D341Med (cell line): ENCODE measurements around the gene TIMP3.
A peak's percentile ranks its signal among the peaks of the same experiment; 100 is the strongest.

Source experiments
- DNase-seq: peaks from one replicate; pipeline ENCODE4 v3.0.0; 2012; ENCODE audit warnings: low spot score

TIMP3 gene

GRCh38 chr22:32786027-32786418, 15.5 kb upstream of the TIMP3 start:
- DNase-seq = no peak

GRCh38 chr22:32788904-32789624, 12.4 kb upstream of the TIMP3 start:
- no peak for DNase-seq

GRCh38 chr22:32789797-32790620, 11.5 kb upstream of the TIMP3 start:
- no peak for DNase-seq

- no peak for DNase-seq
These were observed 10.4 kb upstream of the TIMP3 start for GRCh38 chr22:32791056-32791455.

- no peak for DNase-seq
These were observed 10.0 kb upstream of the TIMP3 start for GRCh38 chr22:32791485-32791884.

GRCh38 chr22:32793589-32793988, 7.9 kb upstream of the TIMP3 start:
- no peak for DNase-seq

GRCh38 chr22:32794449-32795213, 6.9 kb upstream of the TIMP3 start:
- DNase-seq = no peak

- DNase-seq = no peak
These were observed 6.3 kb upstream of the TIMP3 start for GRCh38 chr22:32795214-32795596.

GRCh38 chr22:32796865-32797573, 4.5 kb upstream of the TIMP3 start:
- DNase-seq = peak; percentile 81

GRCh38 chr22:32799496-32799895, 2.0 kb upstream of the TIMP3 start:
- DNase-seq = no peak

- no peak for DNase-seq
These were observed 1.2 kb upstream of the TIMP3 start for GRCh38 chr22:32800158-32800882.

- DNase-seq = no peak
These were observed 440 bp upstream of the TIMP3 start for GRCh38 chr22:32800994-32801536.

GRCh38 chr22:32802237-32802765, 796 bp downstream of the TIMP3 start:
- DNase-seq = no peak

- DNase-seq = no peak
These were observed 1.7 kb downstream of the TIMP3 start for GRCh38 chr22:32803020-32803737.

- no peak for DNase-seq
These were observed 2.4 kb downstream of the TIMP3 start for GRCh38 chr22:32803738-32804435.

GRCh38 chr22:32804531-32805360, 3.2 kb downstream of the TIMP3 start:
- no peak for DNase-seq

- no peak for DNase-seq
These were observed 3.9 kb downstream of the TIMP3 start for GRCh38 chr22:32805361-32805881.

- DNase-seq = no peak
These were observed 4.8 kb downstream of the TIMP3 start for GRCh38 chr22:32806296-32806695.
